Measurements from ENCODE around the gene RXRA. TPM values are rescaled to one million over a fixed set of nuclear protein-coding genes. Genes with fewer than 3 reads are reported as not detected.

RXRA gene
- total and polyA plus RNA-seq, 10 of the 15 experiments (the other 5 are each of a cell fraction or from before 2014, with no cell fraction given): 0.89 to 36.8 (median 11.1) TPM

DNA sequence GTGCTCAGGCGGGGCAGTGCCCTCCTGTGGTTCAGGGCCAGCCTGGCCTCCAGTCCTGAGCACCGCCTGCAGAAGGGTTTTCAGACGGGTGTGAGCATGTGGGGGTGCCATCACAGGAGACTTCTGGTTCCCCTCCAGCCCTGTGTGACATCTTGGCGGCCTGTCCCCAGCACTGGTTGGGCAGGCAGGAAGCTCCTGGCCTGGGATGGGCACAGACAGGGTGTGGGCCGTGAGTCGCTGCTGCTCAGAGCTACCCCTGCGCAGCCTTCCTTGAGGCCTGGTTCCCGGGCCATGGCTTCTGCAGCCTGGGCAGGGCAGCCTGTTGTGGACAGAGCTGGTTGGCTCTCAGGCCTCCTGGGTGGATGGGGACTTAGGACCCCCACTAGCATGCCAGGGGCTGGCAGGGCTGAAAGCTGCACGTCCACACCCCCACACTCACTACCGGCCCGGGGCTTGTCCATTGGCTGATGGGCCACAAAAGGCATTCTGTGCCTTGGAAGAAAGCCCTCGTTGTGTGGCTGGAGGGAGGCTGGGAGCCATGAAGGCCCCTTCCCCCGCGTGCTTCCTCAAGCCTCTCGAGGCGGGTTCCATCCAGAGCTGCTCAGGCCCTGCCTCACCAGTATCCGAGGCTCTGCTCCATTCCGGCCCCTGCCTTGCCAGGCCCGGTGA lies 58.7 kb downstream of the RXRA start:
- FAIRE-seq: no peak
- H3K27ac ChIP-seq (ENCODE audit: control insufficient read depth, insufficient read depth): no peak overlapping the region
- H3K27me3 ChIP-seq (replicated peaks in 1 of 2; ENCODE audit: control insufficient read depth in 2 of 2, insufficient read depth in 2 of 2, low read length in 1 of 2): no peaks in the 10 kb centered on the region
- intact Hi-C loops (cut with micrococcal nuclease; ENCODE audit: unreplicated experiment) (no loop called here), in situ Hi-C loops (cut with MboI) (no loop called here)
- RAD21 ChIA-PET (ENCODE audit: unreplicated experiment): no interaction called here
- POLR2A ChIA-PET: no interaction called here
- no peak overlapping the region for H3K4me3 ChIP-seq
- H3K9me3 ChIP-seq (replicated peaks; ENCODE audit: control insufficient read depth, insufficient read depth, low read length): no peaks in the 10 kb centered on the region
- SMC1A ChIA-PET (ENCODE audit: uncharacterized antibody, unreplicated experiment): no interaction called here
- 67% methylated on average over 19 of the region's 19 CpGs for WGBS (ENCODE audit: insufficient coverage, insufficient replicate concordance, low lambda C conversion rate, missing lambda C conversion rate)
- DNase-seq (ENCODE audit: low read depth, low spot score): no peak
- H3K9ac ChIP-seq (ENCODE audit: control insufficient read depth, insufficient read depth, low read length): no peak overlapping the region
- H3K79me2 ChIP-seq (ENCODE audit: control insufficient read depth, insufficient read depth, low read length): no peaks in the 10 kb centered on the region
- CTCF ChIA-PET: no interaction called here
- no peaks in the 10 kb centered on the region for H3K36me3 ChIP-seq (ENCODE audit: control insufficient read depth in 2 of 2, insufficient read depth in 2 of 2, low read length in 1 of 2)
- H2AFZ ChIP-seq (ENCODE audit: control insufficient read depth, low read depth, low read length): no peak overlapping the region
- no peaks in the 10 kb centered on the region for H4K20me1 ChIP-seq (ENCODE audit: control insufficient read depth, insufficient read depth)
- BruUV-seq (replicated peaks): no TSS peak
- no peak overlapping the region for H3K4me2 ChIP-seq (ENCODE audit: control insufficient read depth, insufficient read depth)
- peaks cover 9% of the 10 kb centered on the region; the same call in 1 of the 2 replicates for H3K4me1 ChIP-seq (ENCODE audit: control insufficient read depth, insufficient read depth, low read length)
- ATAC-seq: no peak
- TF ChIP-seq PAX8 (IDR thresholded peaks at IDR 0.05) (no peak), FOXK2 (IDR thresholded peaks at IDR 0.05) (no peak), HDAC6 (IDR thresholded peaks at IDR 0.05; ENCODE audit: unreplicated experiment) (no peak), SUPT20H (IDR thresholded peaks at IDR 0.05; ENCODE audit: borderline replicate concordance, control insufficient read depth, low read depth, low read length) (no peak), FOXM1 (IDR thresholded peaks at IDR 0.05; ENCODE audit: low read depth, low read length) (no peak), ZNF384 (IDR thresholded peaks at IDR 0.05; ENCODE audit: borderline replicate concordance, low read depth, low read length) (no peak), ZBTB11 (CRISPR knock-in tag; IDR thresholded peaks at IDR 0.05) (no peak), CUX1 (IDR thresholded peaks at IDR 0.05; ENCODE audit: insufficient replicate concordance, low read depth, low read length) (no peak), ZNF274 (IDR thresholded peaks at IDR 0.05; ENCODE audit: insufficient read depth, insufficient read length) (no peak)
- TF ChIP-seq, protein P1, sequence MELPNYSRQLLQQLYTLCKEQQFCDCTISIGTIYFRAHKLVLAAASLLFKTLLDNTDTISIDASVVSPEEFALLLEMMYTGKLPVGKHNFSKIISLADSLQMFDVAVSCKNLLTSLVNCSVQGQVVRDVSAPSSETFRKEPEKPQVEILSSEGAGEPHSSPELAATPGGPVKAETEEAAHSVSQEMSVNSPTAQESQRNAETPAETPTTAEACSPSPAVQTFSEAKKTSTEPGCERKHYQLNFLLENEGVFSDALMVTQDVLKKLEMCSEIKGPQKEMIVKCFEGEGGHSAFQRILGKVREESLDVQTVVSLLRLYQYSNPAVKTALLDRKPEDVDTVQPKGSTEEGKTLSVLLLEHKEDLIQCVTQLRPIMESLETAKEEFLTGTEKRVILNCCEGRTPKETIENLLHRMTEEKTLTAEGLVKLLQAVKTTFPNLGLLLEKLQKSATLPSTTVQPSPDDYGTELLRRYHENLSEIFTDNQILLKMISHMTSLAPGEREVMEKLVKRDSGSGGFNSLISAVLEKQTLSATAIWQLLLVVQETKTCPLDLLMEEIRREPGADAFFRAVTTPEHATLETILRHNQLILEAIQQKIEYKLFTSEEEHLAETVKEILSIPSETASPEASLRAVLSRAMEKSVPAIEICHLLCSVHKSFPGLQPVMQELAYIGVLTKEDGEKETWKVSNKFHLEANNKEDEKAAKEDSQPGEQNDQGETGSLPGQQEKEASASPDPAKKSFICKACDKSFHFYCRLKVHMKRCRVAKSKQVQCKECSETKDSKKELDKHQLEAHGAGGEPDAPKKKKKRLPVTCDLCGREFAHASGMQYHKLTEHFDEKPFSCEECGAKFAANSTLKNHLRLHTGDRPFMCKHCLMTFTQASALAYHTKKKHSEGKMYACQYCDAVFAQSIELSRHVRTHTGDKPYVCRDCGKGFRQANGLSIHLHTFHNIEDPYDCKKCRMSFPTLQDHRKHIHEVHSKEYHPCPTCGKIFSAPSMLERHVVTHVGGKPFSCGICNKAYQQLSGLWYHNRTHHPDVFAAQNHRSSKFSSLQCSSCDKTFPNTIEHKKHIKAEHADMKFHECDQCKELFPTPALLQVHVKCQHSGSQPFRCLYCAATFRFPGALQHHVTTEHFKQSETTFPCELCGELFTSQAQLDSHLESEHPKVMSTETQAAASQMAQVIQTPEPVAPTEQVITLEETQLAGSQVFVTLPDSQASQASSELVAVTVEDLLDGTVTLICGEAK (IDR thresholded peaks at IDR 0.05; ENCODE audit: borderline replicate concordance): no peak

Data from GM12878 (cell line).